Dermis microvascular lymphatic vessel endothelial cell (primary cell): ENCODE measurements around the gene OR14J1. TPM values are rescaled to one million over a fixed set of nuclear protein-coding genes. Genes with fewer than 3 reads are reported as not detected.
"Not testable (repeated sequence)": the region's sequence is repeated elsewhere in the genome, so short reads cannot be mapped to it uniquely, and the experiment has no call there.

ENCODE experiments used
- DNase-seq, 2 donors: peaks; one replicate each; pipeline versions ENCODE4 v3.0.0 to v3.0.0-alpha.2; 2010; ENCODE audit warnings: low read depth in 2 of 2
- total RNA-seq: library from RNA; depleted of rRNA; stranded (reverse); fragments of >200 nt; gene quantifications from 2 replicates; pipeline ENCODE4 v1.2.1, GENCODE V29; 2014

Gene OR14J1, protein sequence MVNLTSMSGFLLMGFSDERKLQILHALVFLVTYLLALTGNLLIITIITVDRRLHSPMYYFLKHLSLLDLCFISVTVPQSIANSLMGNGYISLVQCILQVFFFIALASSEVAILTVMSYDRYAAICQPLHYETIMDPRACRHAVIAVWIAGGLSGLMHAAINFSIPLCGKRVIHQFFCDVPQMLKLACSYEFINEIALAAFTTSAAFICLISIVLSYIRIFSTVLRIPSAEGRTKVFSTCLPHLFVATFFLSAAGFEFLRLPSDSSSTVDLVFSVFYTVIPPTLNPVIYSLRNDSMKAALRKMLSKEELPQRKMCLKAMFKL
- not detected in 2 replicates for total RNA-seq

DNA sequence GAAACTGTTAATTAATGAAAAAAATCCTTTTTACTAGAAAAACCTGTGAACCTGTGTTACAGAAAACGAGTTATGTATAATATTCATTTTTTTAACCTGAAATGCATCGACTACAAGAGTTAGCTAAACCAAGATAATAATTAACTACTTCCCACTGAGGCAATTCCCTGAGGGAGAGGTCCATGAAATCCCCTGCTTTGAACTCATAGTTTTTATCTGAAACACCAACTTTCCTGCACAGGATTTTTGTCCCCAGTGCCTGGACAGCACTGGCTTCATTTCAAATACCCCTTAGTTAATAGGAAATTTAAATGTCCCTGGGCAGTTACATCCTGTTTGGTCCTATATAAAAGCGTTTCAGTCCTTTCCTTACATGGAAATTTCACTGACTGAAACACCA lies at the start of gene OR14J1:
TSS of gene OR14J1 (plus strand) at position 386 of the 400 bp plus-strand sequence. CDS start 4,989 bp downstream, outside the sequence.
- DNase-seq = no peak

DNA sequence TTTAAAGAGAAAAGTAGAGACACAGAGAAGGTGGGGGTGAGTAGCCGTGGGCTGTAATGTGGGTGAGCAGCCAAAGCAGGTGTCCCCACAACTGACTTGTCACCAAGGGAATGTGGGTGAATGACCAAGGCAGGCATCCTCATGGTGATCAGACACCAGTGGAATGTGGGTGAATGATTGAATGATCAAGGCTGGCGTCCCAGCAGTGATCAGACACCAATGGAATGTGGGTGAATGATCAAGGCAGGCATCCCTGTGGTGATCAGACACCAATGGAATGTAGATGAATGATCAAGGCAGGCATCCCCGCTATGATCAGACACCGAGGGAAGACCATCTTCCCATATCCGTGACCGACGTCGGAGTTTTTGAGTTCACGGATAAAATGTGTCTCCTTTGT lies 49.8 kb upstream of the OR14J1 start:
- DNase-seq = no peak

DNA sequence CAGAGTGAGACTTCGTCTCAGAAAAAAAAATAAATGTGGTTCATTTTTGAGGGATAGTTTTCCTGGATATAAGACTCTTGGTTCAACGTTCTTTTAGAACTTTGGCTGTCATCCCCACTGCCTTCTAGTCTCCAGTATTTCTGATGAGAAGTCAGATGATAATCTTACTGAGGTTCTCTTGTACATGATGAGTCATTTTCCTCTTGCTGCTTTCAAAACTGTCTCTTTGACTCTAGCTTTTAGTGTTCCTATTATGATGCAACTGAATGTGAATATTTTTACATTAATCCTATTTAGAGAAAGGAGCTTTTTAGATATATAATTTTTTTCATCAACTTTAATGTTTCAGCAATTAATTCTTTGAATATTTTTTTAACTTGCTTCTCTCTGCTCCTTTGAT lies 46.0 kb upstream of the OR14J1 start:
- no peak for DNase-seq

DNA sequence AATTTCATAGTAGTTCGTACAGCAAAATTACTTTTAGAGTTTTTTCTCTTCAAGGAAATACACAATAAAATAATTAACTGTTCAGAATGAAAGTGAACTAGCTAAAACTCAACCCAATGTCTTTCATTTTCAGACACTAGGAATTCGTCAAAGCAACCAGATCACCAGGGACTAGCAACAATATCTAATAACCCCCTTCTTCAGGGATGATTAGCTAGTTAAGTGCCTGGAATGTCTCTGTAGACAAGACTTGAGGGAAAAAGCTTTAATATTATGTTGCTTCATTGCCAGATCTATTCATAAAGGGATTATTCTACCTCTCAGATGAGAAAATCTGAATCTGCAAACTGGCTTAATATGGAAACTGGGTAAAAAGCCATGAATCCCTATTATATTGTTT lies 41.8 kb upstream of the OR14J1 start:
- no peak for DNase-seq

DNA sequence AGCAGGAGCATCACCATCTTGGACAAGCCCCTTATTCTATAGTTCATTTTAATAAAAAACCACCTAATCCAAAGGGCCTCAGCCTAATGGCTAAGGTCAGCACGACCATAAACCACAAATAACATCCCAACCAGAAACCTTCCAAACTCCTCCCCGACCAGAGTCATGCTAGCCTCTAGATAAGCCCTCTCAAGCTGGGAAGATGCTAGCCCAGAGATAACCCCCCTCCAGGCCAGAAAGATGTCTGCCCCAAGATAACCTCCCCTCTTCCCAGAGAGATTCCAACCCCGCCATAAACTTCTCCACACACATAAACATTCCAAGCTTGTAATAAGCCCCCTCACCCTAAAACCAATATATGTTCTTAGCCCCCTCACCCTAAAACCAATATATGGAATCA lies 38.5 kb upstream of the OR14J1 start:
- DNase-seq = no peak

DNA sequence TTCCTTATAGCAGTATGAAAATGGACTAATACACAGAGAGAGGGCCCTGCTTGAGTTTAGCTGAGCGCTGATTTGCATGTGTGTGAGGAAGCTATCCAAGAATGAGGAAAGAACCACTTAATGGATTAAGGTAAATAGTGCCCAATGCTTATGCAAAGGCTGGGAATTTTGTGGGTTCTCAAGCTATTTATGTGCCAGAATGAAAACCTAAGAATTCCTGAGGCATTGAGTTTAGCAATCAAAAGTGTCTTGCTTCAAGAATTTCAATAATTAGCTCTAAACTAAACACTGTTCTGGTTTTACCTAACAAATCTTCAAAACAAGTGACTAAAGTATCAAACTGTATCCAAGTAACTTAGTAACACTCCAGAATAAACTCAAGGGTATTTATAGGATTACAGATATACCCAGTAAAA lies 7.0 kb upstream of the OR14J1 start:
- no peak for DNase-seq

DNA sequence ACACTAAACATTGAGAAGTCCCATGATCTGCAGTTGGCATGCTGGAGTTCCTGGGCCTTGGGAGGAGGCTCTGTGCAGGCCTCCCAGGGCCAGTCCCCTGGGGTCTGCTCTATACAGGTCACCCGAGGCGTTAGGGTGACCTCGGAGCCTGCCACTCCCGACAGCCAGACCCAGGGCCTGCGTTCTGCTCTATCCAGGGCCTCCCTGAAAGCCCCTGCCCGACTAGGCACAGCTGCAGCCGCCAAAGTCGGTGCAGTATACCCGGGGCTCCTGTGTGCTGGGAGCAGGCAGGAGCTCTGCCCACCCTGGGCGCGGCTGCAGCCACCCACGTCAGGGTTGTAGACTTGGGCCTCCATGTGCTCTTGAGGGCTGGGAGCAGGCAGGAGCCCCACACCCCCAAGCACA lies 6.3 kb upstream of the OR14J1 start:
- DNase-seq = no peak

DNA sequence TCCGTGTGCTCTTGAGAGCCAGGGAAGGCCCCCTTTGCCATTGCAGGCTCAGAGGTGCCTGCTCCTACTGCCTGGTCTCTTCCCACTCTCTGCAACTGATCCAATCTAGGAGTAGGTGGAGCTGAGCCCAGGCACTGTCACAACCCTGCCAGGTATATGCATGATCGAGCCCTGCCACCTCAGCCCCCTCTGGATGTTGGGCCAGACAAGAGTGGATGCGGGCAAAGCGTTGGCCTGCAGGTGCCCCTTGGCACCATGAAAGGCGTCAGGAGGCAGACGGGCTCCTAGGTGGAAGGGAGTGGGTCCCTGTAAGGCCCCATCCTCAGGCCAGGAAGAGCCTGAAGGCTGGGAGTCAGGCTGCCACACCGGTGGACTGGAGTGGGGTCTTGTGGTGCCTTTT lies 5.9 kb upstream of the OR14J1 start:
- no peak for DNase-seq

DNA sequence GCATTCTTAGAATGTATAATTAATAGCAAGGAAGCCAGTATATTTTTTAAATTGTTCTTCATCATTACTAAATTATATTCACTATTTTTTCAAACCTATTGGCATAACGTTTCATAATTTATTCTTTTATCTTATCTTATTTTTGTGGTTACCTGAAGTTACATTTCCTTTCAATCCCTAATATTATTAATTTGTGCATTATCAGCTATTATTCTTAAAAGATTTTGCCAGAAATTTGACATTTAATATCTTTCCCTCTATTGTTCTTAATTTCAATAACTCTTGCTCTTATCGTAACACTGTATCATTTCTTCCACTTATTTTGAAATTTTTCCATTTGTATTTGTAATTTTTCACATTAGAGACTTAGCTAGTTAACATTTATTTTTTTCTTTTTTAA lies 18.4 kb downstream of the OR14J1 start:
- DNase-seq = no peak

DNA sequence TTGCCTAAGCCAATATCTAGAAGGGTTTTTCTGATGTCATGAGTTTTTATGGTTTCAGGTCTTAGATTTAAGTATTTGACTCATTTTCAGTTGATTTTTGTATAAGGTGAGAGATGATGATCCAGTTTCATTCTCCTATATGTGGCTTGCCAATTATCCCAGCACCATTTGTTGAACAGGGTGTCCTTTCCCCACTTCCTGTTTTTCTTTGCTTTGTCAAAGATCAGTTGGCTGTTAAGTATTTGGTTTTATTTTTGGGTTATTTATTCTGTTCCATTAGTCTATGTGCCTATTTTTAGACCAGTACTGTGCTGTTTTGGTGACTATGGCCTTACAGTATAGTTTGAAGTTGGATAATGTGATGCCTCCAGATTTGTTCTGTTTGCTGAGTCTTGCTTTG lies 21.8 kb downstream of the OR14J1 start:
- DNase-seq = not testable (repeated sequence)

DNA sequence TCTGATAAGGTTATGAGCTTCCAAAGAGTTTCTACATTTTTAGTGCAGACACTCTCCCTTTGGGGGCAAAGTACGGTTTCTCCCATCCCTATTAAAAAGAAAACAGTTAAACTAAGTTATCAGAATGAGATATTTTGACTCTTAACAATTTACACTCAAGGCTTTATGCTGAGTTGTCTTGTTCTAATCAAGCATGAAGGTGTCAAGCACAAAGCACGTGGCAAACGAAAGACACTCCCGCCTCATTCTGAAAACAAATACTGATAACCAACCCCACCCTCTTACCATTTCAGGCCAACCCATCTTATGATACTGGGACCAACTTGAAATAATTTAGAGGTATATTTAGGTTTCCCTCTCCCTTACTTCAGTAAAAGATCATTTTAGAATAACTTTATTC lies 24.3 kb downstream of the OR14J1 start:
- no peak for DNase-seq

DNA sequence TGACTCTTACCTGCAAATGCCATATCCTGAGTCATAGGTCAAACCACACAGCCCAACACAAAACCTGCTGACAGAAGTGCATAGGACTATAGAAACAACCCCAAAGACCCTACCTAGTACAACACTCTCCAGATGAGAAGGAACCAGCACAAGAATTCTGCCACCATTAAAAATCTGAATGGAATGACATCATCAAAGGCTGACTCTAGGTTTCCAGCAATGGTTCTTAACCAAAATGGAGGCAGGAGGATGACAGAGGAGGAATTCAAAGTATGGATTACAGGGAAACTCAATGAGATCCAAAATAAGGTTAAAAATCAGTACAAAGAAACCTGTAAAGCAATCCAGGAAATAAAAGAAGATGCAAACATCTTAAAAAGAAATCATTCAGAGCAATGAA lies 31.2 kb downstream of the OR14J1 start:
- no peak for DNase-seq

DNA sequence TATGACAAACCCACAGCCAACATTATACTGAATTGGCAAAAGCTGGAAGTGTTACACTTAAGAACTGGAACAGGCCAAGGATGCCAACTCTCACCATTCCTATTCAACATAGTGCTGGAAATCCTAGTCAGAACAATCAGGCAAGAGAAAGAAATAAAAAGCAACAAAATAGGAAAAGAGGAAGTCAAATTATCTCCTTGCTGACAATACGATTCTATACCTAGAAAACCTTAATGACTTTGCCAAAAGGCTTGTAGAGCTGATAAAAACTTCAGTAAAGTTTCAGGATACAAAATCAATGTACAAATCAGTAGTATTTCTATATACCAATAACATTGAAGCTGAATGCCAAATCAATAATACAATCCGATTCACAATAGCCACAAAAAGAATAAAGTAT lies 34.8 kb downstream of the OR14J1 start:
- DNase-seq = no peak

DNA sequence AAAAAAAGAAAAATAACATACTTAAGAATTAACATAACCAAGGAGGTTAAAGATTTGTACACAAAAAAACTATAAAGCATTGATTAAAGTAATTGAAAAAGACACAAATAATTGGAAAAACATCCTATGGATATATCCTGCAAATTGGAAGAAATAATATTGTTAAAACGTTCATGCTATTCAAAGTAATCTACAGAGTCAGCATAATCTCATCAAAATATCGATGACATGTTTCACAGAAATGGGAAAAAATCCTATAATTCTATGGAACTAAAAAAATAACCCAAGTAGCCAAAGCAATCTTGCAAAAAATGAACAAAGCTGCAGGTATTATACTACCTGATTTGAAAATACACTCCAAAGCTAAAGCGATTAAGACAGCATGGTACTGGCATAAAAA lies 43.9 kb downstream of the OR14J1 start:
- no peak for DNase-seq

DNA sequence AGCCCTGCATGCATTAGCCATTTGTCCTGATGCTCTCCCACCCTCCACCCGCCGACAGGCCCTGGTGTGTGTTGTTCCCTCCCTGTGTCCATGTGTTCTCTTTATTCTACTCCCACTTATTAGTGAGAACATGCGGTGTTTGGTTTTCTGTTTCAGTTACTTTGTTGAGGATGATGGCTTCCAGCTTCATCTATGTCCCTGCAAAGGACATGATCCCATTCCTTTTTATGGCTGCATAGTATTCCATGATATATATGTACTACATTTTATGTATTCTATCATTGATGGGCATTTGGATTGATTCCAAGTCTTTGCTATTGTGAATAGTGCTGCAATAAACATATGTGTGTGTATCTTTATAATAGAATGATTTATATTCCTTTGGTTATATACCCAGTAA lies 47.8 kb downstream of the OR14J1 start:
- DNase-seq = not testable (repeated sequence)

DNA sequence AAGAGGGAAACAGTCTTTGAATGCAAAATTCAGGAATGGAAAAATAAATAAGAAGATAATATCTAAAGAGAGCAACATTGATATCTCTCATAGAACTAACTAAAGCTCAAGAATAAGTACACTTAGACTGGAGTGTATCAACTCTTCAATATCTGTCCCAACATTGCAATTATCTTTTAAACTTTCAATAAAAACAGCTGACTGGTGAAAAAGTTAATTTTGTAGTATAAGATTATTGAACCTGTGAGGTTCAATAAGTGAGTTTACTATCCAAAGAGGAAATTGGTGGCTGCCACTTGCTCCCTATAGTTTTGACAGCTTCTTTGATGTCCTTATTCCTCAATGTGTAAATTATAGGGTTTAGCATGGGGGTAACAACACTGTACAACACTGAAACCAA lies 53.5 kb downstream of the OR14J1 start:
- no peak for DNase-seq

DNA sequence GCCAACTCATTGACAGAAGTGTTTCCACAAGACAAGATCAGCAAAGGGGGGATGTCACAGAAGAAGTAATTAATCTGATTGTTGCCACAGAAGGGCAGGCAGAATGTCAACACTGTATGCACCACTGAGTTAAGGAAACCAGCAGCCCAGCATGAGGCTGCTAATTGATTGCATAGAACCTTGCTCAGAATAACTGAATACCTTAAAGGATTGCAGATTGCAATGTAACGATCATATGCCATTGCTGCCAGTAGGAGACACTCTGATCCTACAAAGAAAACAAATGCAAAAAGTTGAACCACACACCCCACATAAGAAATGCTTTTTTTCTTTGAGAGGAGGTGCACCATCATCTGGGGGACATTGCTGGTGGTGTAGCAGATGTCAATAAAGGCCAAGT lies 54.1 kb downstream of the OR14J1 start:
- no peak for DNase-seq

Other genes starting within 250 kb of the OR14J1 start
- not detected in 2 replicates for gene OR2B3, start 214.4 kb upstream of the OR14J1 start, total RNA-seq
- not detected in 2 replicates for gene OR2J1, start 202.2 kb upstream of the OR14J1 start, total RNA-seq
- not detected in 2 replicates for gene OR2J3, start 193.6 kb upstream of the OR14J1 start, total RNA-seq
- gene OR2J2, start 130.8 kb upstream of the OR14J1 start, total RNA-seq = not detected in 2 replicates
- gene OR5V1, start 67.2 kb downstream of the OR14J1 start, total RNA-seq = not detected in 2 replicates
- gene OR12D3, start 73.6 kb downstream of the OR14J1 start, total RNA-seq = not detected in 2 replicates
- not detected in 2 replicates for gene OR12D2, start 93.9 kb downstream of the OR14J1 start, total RNA-seq
- not detected in 2 replicates for gene OR12D1, start 113.2 kb downstream of the OR14J1 start, total RNA-seq
- gene OR10C1, start 137.6 kb downstream of the OR14J1 start, total RNA-seq = not detected in 2 replicates
- not detected in 2 replicates for gene OR11A1, start 155.4 kb downstream of the OR14J1 start, total RNA-seq
- gene OR2H1, start 155.5 kb downstream of the OR14J1 start, total RNA-seq = under 0.01 TPM in 1 of 2 replicates, not detected in the other
- gene MAS1L, start 186.3 kb downstream of the OR14J1 start, total RNA-seq = not detected in 2 replicates